22Rv1 (cell line): Measurements from ENCODE around the gene DDTL.

ENCODE experiments used
- CTCF ChIP-seq: fragments of 450-650 bp; IDR thresholded peaks from 2 replicates; pipeline ENCODE4 v1.5.1; 2017; ENCODE audit warnings: mild to moderate bottlenecking
- ZFX ChIP-seq: fragments of 450-650 bp; IDR thresholded peaks from 2 replicates; pipeline ENCODE4 v1.6.1; 2017; ENCODE audit warnings: antibody characterized with exemption, borderline replicate concordance

DNA sequence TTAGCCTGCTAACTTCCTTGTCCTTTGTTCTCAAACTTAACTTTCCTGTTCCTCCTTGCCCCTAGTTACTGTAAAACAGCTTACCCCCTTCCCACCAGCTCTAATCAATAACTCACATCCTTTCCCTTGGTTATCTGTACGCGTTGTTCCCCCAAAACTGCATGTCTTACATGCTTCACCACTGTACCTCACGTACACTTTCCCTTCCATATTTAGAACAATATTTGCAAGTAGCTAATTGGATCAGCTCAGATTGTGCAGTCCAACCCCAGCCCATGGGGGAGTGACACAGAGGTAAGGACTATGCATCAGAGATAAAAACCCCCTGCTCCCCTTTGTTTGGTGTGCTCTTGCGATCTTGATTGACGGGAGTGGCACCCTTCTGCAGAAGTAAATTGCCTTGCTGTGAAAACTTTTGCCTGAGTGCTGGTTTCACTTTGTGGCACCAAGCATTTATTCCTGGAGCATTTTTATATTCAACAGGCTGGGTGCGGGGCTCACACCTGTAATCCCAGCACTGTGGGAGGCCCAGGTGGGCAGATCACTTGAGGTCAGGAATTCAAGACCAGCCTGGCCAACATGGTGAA, 41.6 kb upstream of the DDTL start:
- TF ChIP-seq CTCF (no peak), ZFX (no peak)
